SK-N-SH (cell line): Measurements from ENCODE around the gene ZNF44.

Experiments used
- FOXJ3 ChIP-seq: sonication (generic); formaldehyde crosslinking; IDR thresholded peaks from 2 replicates; pipeline ENCODE4 v1.5.1; 2020; ENCODE audit warnings: mild to moderate bottlenecking, missing genetic modification reagents
- MXI1 ChIP-seq: IDR thresholded peaks from 2 replicates; pipeline ENCODE4 v1.6.1; 2012; ENCODE audit warnings: mild to moderate bottlenecking, low read depth, low read length, improper control_type of control experiment
- RAD21 ChIP-seq: IDR thresholded peaks from 2 replicates; pipeline ENCODE4 v1.6.1; 2012; ENCODE audit warnings: mild to moderate bottlenecking, low read length
- TF ChIP-seq, protein P1 (sequence below): fragments of 200-600 bp; sonication (generic); IDR thresholded peaks from 2 replicates; pipeline ENCODE4 v1.6.1; 2017; ENCODE audit warnings: antibody characterized with exemption, mild to moderate bottlenecking, moderate library complexity
- TF ChIP-seq, protein P2 (sequence below): IDR thresholded peaks from 2 replicates; pipeline ENCODE4 v1.4.0; 2012; ENCODE audit warnings: low read depth, borderline replicate concordance
- TF ChIP-seq, protein P3 (sequence below): IDR thresholded peaks from 2 replicates; pipeline ENCODE4 v1.4.0; 2012; ENCODE audit warnings: low read depth
- TF ChIP-seq, protein P4 (sequence below): IDR thresholded peaks from 2 replicates; pipeline ENCODE4 v1.6.1; 2012; ENCODE audit warnings: mild to moderate bottlenecking, low read depth, low read length, moderate library complexity

DNA sequence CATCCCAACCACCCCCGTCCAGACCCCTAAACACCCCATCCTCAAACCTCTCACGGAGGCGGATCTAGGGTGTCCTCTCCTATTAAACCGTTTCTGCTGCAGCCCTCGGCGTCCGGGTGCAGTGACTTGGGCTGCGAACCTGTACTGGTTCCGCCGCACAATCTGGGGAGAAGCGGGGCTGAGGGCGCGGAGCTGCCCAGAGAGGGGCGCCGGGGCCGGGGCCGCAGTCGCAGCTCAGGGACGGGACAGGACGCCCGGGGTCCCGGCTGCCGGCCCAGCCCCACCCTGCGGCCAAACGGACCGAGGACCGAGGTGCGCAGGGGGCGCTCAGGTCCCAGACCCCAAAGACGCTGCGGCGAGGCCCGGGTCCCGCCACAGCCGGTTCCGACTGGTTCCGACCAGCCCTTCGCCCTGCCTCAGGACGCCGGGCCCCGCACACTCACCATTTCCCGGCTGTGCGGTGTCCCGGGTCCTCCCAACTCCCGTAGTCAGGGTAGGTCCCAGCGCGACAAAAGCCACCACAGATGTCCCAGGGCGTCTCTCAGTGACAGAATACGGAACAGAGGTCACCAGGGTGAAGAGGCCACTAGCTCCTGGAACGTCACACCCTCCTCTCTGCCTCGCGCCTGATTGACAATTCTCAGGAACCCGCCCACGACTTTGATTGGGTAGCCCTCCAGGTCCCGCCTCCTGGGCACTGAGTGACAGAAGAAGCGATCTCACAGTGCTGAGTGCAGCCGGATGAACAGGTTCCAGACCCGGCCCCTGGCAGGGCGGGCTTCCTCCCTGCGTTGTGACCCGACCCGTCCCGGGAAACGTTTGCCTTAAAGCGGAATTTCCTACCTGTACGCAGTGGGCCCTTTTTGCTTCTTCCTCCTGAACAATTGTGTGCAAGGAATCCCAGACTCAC, at the start of gene ZNF44:
- TF ChIP-seq RAD21 (no peak), MXI1 (peak; percentile 71; the same call in 1 of the 2 replicates), FOXJ3 (no peak)
- TF ChIP-seq, protein P1, sequence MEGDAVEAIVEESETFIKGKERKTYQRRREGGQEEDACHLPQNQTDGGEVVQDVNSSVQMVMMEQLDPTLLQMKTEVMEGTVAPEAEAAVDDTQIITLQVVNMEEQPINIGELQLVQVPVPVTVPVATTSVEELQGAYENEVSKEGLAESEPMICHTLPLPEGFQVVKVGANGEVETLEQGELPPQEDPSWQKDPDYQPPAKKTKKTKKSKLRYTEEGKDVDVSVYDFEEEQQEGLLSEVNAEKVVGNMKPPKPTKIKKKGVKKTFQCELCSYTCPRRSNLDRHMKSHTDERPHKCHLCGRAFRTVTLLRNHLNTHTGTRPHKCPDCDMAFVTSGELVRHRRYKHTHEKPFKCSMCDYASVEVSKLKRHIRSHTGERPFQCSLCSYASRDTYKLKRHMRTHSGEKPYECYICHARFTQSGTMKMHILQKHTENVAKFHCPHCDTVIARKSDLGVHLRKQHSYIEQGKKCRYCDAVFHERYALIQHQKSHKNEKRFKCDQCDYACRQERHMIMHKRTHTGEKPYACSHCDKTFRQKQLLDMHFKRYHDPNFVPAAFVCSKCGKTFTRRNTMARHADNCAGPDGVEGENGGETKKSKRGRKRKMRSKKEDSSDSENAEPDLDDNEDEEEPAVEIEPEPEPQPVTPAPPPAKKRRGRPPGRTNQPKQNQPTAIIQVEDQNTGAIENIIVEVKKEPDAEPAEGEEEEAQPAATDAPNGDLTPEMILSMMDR: no peak
- TF ChIP-seq, protein P2, sequence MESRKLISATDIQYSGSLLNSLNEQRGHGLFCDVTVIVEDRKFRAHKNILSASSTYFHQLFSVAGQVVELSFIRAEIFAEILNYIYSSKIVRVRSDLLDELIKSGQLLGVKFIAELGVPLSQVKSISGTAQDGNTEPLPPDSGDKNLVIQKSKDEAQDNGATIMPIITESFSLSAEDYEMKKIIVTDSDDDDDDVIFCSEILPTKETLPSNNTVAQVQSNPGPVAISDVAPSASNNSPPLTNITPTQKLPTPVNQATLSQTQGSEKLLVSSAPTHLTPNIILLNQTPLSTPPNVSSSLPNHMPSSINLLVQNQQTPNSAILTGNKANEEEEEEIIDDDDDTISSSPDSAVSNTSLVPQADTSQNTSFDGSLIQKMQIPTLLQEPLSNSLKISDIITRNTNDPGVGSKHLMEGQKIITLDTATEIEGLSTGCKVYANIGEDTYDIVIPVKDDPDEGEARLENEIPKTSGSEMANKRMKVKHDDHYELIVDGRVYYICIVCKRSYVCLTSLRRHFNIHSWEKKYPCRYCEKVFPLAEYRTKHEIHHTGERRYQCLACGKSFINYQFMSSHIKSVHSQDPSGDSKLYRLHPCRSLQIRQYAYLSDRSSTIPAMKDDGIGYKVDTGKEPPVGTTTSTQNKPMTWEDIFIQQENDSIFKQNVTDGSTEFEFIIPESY: no peak
- TF ChIP-seq, protein P3, sequence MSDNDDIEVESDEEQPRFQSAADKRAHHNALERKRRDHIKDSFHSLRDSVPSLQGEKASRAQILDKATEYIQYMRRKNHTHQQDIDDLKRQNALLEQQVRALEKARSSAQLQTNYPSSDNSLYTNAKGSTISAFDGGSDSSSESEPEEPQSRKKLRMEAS: 0 out of 2 replicates have a peak, but pooled peaks have one; percentile 22
- TF ChIP-seq, protein P4, sequence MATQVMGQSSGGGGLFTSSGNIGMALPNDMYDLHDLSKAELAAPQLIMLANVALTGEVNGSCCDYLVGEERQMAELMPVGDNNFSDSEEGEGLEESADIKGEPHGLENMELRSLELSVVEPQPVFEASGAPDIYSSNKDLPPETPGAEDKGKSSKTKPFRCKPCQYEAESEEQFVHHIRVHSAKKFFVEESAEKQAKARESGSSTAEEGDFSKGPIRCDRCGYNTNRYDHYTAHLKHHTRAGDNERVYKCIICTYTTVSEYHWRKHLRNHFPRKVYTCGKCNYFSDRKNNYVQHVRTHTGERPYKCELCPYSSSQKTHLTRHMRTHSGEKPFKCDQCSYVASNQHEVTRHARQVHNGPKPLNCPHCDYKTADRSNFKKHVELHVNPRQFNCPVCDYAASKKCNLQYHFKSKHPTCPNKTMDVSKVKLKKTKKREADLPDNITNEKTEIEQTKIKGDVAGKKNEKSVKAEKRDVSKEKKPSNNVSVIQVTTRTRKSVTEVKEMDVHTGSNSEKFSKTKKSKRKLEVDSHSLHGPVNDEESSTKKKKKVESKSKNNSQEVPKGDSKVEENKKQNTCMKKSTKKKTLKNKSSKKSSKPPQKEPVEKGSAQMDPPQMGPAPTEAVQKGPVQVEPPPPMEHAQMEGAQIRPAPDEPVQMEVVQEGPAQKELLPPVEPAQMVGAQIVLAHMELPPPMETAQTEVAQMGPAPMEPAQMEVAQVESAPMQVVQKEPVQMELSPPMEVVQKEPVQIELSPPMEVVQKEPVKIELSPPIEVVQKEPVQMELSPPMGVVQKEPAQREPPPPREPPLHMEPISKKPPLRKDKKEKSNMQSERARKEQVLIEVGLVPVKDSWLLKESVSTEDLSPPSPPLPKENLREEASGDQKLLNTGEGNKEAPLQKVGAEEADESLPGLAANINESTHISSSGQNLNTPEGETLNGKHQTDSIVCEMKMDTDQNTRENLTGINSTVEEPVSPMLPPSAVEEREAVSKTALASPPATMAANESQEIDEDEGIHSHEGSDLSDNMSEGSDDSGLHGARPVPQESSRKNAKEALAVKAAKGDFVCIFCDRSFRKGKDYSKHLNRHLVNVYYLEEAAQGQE: no peak
